GM15510 (cell line): ENCODE measurements around the gene UGT1A1.

Experiments used
- POLR2A ChIP-seq: IDR thresholded peaks from 3 replicates; pipeline ENCODE4 v1.6.1; 2011; ENCODE audit warnings: borderline replicate concordance; ENCODE audit not compliant: insufficient read length; ENCODE audit errors: extremely low read depth

Gene UGT1A1

GRCh38 chr2:233760043-233760442 lies at the start of gene UGT1A1:
TSS of gene UGT1A1 (plus strand) at chr2:233760270. CDS start at chr2:233760288, 18 bp downstream.
- no peak for TF ChIP-seq POLR2A

GRCh38 chr2:233711312-233712008 lies 48.6 kb upstream of the UGT1A1 start:
- no peak for TF ChIP-seq POLR2A

GRCh38 chr2:233712611-233713261 lies 47.3 kb upstream of the UGT1A1 start, which contains the start of gene UGT1A5:
TSS of gene UGT1A5 (plus strand) at chr2:233712907. CDS start at chr2:233712992, 85 bp downstream.
- TF ChIP-seq POLR2A = no peak

GRCh38 chr2:233713262-233713615 lies 46.8 kb upstream of the UGT1A1 start:
- TF ChIP-seq POLR2A = no peak

- no peak for TF ChIP-seq POLR2A
Observed at GRCh38 chr2:233714121-233714520, 45.9 kb upstream of the UGT1A1 start.

GRCh38 chr2:233718552-233718951 lies 41.5 kb upstream of the UGT1A1 start, which contains the start of gene UGT1A4:
TSS of gene UGT1A4 (plus strand) at chr2:233718736. CDS start at chr2:233718821, 85 bp downstream.
- no peak for TF ChIP-seq POLR2A

GRCh38 chr2:233728723-233729301 lies 31.3 kb upstream of the UGT1A1 start, which contains the start of gene UGT1A3:
TSS of gene UGT1A3 (plus strand) at chr2:233729042. CDS start at chr2:233729127, 85 bp downstream.
- TF ChIP-seq POLR2A = no peak

- TF ChIP-seq POLR2A = no peak
Observed at GRCh38 chr2:233740870-233741269, 19.2 kb upstream of the UGT1A1 start.

GRCh38 chr2:233743464-233744259 lies 16.4 kb upstream of the UGT1A1 start:
- TF ChIP-seq POLR2A = no peak

- TF ChIP-seq POLR2A = no peak
Observed at GRCh38 chr2:233745073-233745755, 14.9 kb upstream of the UGT1A1 start.

- no peak for TF ChIP-seq POLR2A
Observed at GRCh38 chr2:233746475-233747282, 13.4 kb upstream of the UGT1A1 start.

GRCh38 chr2:233747283-233747544 lies 12.9 kb upstream of the UGT1A1 start:
- TF ChIP-seq POLR2A = no peak

GRCh38 chr2:233754872-233755611 lies 5.0 kb upstream of the UGT1A1 start:
- TF ChIP-seq POLR2A = no peak
